ENCODE results near the gene USF2. TPM values are rescaled to one million over a fixed set of nuclear protein-coding genes. Genes with fewer than 3 reads are reported as not detected.

The USF2 gene
- total and polyA plus RNA-seq, 2 experiments from 2014 or later = 30.2 to 55.6 TPM

DNA sequence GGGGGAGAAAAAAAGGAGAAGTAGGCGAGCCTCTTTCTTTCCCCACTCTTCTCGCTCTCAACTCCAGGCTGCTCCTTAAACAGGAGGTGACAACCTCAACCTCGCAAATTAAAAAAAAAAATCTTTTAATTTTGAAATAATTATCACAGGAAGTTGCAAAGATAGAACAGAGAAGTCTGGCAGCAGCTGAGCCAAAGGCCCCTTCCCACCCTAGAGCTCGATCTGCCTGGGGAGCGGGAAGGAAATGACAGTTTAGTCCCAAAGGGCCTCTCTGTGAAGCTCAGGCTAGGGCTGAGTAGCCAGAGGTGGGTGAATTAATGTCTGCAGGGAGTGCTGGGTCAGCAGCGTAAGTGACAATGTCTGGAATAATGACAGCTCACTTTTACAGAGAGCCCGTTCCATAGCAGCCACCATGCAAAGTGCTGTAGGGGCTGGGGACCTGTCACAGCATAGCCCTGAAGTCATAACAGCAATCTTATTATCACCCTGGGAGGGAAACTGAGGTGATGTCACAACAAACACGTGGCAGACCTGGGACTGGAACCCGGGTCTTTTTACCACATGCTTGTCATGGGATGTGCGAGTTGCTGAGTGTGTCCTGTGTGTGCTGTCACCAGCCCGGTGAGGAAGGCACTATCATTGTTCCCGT lies 51.4 kb downstream of the USF2 start:
- H3K27me3 ChIP-seq = no peaks in the 10 kb centered on the region
- whole genome bisulfite sequencing (ENCODE audit: low lambda C conversion rate, missing lambda C conversion rate) = 84% methylated on average over 12 of the region's 12 CpGs
- H3K4me2 ChIP-seq = no peak overlapping the region
- H3K9me2 ChIP-seq (replicated peaks; ENCODE audit: insufficient read depth) = no peaks in the 10 kb centered on the region
- H2AFZ ChIP-seq = no peak overlapping the region
- H3K4me3 ChIP-seq = no peak overlapping the region
- no peak for TF ChIP-seq EZH2phosphoT487 (IDR thresholded peaks at IDR 0.05; ENCODE audit: low read depth, severe bottlenecking, unreplicated experiment)
- TF ChIP-seq, protein P1, sequence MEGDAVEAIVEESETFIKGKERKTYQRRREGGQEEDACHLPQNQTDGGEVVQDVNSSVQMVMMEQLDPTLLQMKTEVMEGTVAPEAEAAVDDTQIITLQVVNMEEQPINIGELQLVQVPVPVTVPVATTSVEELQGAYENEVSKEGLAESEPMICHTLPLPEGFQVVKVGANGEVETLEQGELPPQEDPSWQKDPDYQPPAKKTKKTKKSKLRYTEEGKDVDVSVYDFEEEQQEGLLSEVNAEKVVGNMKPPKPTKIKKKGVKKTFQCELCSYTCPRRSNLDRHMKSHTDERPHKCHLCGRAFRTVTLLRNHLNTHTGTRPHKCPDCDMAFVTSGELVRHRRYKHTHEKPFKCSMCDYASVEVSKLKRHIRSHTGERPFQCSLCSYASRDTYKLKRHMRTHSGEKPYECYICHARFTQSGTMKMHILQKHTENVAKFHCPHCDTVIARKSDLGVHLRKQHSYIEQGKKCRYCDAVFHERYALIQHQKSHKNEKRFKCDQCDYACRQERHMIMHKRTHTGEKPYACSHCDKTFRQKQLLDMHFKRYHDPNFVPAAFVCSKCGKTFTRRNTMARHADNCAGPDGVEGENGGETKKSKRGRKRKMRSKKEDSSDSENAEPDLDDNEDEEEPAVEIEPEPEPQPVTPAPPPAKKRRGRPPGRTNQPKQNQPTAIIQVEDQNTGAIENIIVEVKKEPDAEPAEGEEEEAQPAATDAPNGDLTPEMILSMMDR (IDR thresholded peaks at IDR 0.05; ENCODE audit: poor library complexity) = no peak
- no peaks in the 10 kb centered on the region for H3K79me2 ChIP-seq
- H4K20me1 ChIP-seq (ENCODE audit: insufficient read depth, poor library complexity, severe bottlenecking) = no peaks in the 10 kb centered on the region
- no peaks in the 10 kb centered on the region for H3K9me3 ChIP-seq (ENCODE audit: low read depth)
- peaks cover 6% of the 10 kb centered on the region for H3K4me1 ChIP-seq (ENCODE audit: insufficient read depth)
- no peaks in the 10 kb centered on the region for H3K36me3 ChIP-seq (replicated peaks; ENCODE audit: insufficient read depth, low read depth)
- no peak overlapping the region for H3K27ac ChIP-seq
- DNase-seq (ENCODE audit: low spot score) = no peak

DNA sequence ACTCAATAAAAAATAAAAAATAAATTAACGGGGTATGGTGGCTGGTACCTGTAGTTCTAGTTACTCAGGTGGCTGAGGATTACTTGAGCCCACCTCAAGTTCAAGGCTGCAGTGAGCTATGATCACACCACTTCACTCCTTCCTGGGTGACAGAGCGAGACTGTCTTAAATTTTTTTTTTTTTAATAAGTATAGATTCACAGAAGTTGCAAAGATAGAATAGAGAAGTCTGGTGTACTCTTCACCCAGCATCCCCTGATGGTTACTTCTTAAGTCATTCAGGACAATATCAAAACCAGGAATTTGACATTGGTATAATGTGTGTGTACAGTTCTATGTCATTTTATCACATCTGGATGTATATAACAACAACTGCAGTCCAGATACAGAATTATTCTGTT lies 52.5 kb downstream of the USF2 start:
- Histone ChIP-seq H3K4me3 (no peak overlapping the region), H3K79me2 (no peaks in the 10 kb centered on the region), H3K4me1 (ENCODE audit: insufficient read depth) (peaks cover 6% of the 10 kb centered on the region), H3K4me2 (no peak overlapping the region), H3K9me2 (replicated peaks; ENCODE audit: insufficient read depth) (no peaks in the 10 kb centered on the region), H2AFZ (no peak overlapping the region), H3K36me3 (replicated peaks; ENCODE audit: insufficient read depth, low read depth) (no peaks in the 10 kb centered on the region), H3K27ac (no peak overlapping the region), H3K9me3 (ENCODE audit: low read depth) (no peaks in the 10 kb centered on the region), H3K27me3 (no peaks in the 10 kb centered on the region), H4K20me1 (ENCODE audit: insufficient read depth, poor library complexity, severe bottlenecking) (no peaks in the 10 kb centered on the region)
- WGBS (ENCODE audit: low lambda C conversion rate, missing lambda C conversion rate) = 90% methylated on average over 2 of the region's 2 CpGs
- DNase-seq (ENCODE audit: low spot score) = no peak
- TF ChIP-seq, protein P1 (IDR thresholded peaks at IDR 0.05; ENCODE audit: poor library complexity) = no peak
- TF ChIP-seq EZH2phosphoT487 (IDR thresholded peaks at IDR 0.05; ENCODE audit: low read depth, severe bottlenecking, unreplicated experiment) = no peak
- TF ChIP-seq EZH2 (IDR thresholded peaks at IDR 0.05; ENCODE audit: borderline replicate concordance) = no peak

- peaks cover 3% of the 10 kb centered on the region for H3K4me1 ChIP-seq (ENCODE audit: insufficient read depth)
- H3K79me2 ChIP-seq = no peaks in the 10 kb centered on the region
- H3K9me2 ChIP-seq (replicated peaks; ENCODE audit: insufficient read depth) = no peaks in the 10 kb centered on the region
- no peak overlapping the region for H2AFZ ChIP-seq
- no peaks in the 10 kb centered on the region for H3K36me3 ChIP-seq (replicated peaks; ENCODE audit: insufficient read depth, low read depth)
- H3K27ac ChIP-seq = no peak overlapping the region
- 94% methylated on average over 9 of the region's 9 CpGs for WGBS (ENCODE audit: low lambda C conversion rate, missing lambda C conversion rate)
- no peak overlapping the region for H3K4me3 ChIP-seq
- DNase-seq (ENCODE audit: low spot score) = no peak
- no peak overlapping the region for H3K4me2 ChIP-seq
- H4K20me1 ChIP-seq (ENCODE audit: insufficient read depth, poor library complexity, severe bottlenecking) = no peaks in the 10 kb centered on the region
- no peaks in the 10 kb centered on the region for H3K27me3 ChIP-seq
- TF ChIP-seq EZH2phosphoT487 (IDR thresholded peaks at IDR 0.05; ENCODE audit: low read depth, severe bottlenecking, unreplicated experiment) (no peak), EZH2 (IDR thresholded peaks at IDR 0.05; ENCODE audit: borderline replicate concordance) (no peak)
- TF ChIP-seq, protein P1 (IDR thresholded peaks at IDR 0.05; ENCODE audit: poor library complexity) = no peak
- H3K9me3 ChIP-seq (ENCODE audit: low read depth) = no peaks in the 10 kb centered on the region
Observed at GRCh38 chr19:35322014-35322413, 53.3 kb downstream of the USF2 start.

All from hepatocyte (in vitro differentiated cells).